GM12874 (cell line): ENCODE measurements around the gene SLFN5.

Experiments
- CTCF ChIP-seq: IDR thresholded peaks from 2 replicates; pipeline ENCODE4 v1.5.1; 2011; ENCODE audit warnings: low read depth, mild to moderate bottlenecking, control low read depth, low read length, moderate library complexity; ENCODE audit not compliant: insufficient read depth

The SLFN5 gene

DNA sequence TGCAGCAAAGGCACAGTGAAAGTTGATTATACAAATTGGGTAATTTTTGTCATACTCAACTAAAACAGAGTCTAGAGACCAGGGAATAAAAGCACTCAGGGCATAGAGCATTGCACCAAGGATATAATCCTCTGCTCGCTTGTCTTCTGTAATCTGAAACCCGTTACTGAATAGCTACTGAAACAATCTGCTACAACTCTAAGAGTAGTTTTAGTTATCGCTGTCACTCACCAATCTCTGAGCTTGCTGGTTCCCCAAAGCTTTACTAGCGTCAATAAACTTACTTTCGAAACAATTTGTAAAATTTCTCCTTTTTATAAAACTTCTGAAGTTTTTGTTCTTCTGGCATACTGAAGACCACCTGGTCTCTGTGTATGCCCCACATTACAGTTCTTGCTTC lies 25.8 kb upstream of the SLFN5 start:
- TF ChIP-seq CTCF = no peak

DNA sequence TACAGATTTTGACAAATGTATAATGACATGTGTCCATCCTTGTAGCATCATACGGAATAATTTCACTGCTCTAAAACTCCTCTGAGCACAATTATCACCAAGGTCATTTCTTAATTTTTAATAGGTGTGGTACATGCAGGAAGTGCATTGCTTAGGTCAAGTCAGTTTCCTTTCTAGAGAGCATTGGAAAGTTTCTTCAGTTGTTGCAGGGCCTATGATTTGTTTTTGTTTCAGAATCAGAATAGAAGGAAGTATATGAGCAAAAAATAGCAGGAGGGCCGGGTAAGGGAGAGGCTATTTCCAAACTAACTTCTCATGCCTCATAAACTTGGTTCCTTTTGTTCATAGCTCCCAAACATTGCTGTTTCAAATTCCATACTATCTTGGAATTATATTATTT lies 24.0 kb upstream of the SLFN5 start:
- TF ChIP-seq CTCF = no peak

- TF ChIP-seq CTCF = no peak
Measured at GRCh38 chr17:35222452-35222851, 20.4 kb upstream of the SLFN5 start.

DNA sequence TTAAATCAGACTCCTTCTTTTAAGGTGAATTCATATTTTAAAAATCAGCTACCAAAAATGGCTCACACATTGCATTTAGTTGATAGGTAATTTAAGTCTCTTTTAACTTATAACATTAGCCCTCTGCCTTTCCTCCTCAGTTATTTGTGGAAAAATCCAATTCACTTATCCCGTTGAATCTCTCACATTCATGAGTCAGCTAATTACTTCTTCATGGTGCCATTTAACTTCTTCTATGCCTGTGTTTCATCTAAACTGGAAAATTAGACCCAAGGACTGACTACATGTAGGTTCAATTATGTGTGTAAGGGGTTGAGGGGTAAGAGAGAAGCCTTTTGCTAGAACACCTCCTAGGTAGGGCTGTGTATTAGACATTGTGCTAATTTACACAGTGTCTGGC lies 18.4 kb upstream of the SLFN5 start:
- TF ChIP-seq CTCF = no peak

DNA sequence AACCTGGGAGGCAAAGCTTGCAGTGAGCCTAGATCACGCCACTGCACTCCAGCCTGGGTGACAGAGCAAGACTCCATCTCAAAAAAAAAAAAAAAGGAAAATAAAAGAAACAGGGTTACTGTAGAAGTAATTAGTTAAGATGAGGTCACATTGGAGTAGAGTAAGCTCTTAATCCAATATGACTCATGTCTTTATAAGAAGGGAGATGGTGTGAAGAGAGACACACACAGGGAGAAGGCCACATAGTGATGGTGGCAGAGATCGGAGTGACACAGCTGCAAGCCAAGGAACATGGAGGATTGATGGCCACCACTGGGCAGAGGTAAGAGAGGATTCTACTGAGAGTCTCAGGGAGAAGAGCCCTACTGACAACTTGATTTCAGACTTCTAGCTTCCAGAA lies 15.3 kb upstream of the SLFN5 start:
- TF ChIP-seq CTCF = no peak

- no peak for TF ChIP-seq CTCF
Measured at GRCh38 chr17:35229638-35230037, 13.2 kb upstream of the SLFN5 start.

DNA sequence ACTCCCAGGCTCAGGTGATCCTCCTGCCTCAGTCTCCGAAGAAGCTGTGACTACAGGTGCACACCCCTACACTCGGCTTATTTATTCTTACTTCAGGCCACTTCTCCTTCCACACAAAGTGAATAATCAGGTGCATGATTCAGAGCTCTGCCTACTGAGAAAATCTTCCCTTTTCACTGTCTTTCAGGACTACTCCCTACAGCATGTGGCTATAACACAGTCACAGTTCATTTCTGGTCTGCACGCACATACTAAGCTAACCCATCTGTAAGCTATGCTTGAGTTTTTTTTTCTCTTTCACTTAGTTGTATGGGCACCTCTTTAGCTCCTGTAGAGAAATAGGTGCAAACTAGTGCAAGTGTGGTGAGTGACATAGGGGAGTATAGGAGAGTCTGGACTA lies 7.6 kb upstream of the SLFN5 start:
- TF ChIP-seq CTCF = no peak

DNA sequence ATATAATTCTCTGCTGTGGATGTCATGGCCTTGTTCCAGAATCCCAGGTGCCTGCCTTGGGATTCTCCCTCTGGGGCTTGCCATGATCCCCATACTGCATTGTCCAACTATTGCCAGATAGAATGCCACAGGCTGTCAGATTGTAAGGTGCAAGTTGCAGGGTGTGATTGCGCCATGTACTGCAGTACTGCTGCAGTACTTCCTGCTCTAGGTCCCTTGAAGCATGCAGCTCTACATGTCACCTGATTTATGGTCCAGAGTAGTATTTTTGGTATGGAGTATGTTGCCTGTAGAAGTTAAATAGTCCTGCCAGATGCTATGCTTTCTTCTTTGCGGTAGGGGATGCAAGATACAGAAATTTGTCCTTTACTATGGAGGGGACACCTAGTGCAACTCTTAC lies 7.0 kb upstream of the SLFN5 start:
- no peak for TF ChIP-seq CTCF
